Measurements from ENCODE around the gene CST9. TPM values are rescaled to one million over a fixed set of nuclear protein-coding genes. Genes with fewer than 3 reads are reported as not detected.

CST9 gene
- total RNA-seq, 6 experiments from 2014 or later = not detected

DNA sequence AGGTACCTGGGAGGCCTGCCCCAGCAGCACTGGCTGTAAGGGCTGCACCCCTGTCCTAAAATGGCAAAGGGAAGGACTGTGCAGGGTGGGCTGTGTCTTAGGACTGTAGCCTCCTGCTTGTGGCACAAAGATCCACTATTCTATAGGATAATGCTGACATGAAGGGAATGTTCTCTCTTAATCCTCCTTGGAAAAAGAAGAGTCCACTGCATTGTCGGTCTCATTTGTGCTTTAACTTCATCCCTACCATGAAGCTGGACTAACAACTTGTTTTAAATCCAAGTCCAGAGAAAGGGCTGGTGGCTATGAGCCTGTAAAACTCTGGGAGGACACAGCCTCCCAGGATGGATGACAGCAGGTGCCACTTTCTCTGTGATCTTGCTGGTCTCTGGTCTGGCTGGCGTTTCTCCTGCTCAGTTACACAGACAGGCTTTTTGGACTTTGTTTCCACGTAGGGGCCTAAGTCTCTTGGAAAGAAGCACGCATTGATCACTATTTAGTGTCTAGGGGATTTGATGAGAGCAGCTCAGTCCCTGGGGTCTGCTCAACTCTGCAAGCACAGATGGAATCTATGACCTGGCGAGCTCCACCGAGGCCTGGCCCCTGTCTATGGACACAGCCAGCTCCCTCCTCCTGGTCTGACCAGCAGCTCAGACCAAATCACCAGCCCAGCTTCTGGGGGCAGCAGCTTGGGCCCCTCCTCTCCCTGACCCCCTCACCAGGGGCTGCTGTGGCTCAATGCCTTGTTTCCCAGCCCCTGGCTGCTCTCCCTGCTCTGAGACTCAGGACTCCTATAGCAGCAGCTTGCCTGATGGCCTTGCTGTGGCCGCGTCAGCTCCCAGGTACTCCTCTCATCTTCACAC is 27.2 kb upstream of the CST9 start:
- peaks cover 17% of the 10 kb centered on the region for H3K36me3 Mint-ChIP-seq (ENCODE audit: low read depth)
- peaks cover 35% of the 10 kb centered on the region for H3K4me1 Mint-ChIP-seq (ENCODE audit: low read depth)
- DNase-seq = no peak
- TF ChIP-seq, protein P1, sequence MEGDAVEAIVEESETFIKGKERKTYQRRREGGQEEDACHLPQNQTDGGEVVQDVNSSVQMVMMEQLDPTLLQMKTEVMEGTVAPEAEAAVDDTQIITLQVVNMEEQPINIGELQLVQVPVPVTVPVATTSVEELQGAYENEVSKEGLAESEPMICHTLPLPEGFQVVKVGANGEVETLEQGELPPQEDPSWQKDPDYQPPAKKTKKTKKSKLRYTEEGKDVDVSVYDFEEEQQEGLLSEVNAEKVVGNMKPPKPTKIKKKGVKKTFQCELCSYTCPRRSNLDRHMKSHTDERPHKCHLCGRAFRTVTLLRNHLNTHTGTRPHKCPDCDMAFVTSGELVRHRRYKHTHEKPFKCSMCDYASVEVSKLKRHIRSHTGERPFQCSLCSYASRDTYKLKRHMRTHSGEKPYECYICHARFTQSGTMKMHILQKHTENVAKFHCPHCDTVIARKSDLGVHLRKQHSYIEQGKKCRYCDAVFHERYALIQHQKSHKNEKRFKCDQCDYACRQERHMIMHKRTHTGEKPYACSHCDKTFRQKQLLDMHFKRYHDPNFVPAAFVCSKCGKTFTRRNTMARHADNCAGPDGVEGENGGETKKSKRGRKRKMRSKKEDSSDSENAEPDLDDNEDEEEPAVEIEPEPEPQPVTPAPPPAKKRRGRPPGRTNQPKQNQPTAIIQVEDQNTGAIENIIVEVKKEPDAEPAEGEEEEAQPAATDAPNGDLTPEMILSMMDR (IDR thresholded peaks at IDR 0.05) = no peak
- no peak overlapping the region for H3K27ac Mint-ChIP-seq
- no peaks in the 10 kb centered on the region for H3K9me3 Mint-ChIP-seq
- no peak overlapping the region for H3K4me3 Mint-ChIP-seq
- no peaks in the 10 kb centered on the region for H3K27me3 Mint-ChIP-seq (ENCODE audit: insufficient read depth)

DNA sequence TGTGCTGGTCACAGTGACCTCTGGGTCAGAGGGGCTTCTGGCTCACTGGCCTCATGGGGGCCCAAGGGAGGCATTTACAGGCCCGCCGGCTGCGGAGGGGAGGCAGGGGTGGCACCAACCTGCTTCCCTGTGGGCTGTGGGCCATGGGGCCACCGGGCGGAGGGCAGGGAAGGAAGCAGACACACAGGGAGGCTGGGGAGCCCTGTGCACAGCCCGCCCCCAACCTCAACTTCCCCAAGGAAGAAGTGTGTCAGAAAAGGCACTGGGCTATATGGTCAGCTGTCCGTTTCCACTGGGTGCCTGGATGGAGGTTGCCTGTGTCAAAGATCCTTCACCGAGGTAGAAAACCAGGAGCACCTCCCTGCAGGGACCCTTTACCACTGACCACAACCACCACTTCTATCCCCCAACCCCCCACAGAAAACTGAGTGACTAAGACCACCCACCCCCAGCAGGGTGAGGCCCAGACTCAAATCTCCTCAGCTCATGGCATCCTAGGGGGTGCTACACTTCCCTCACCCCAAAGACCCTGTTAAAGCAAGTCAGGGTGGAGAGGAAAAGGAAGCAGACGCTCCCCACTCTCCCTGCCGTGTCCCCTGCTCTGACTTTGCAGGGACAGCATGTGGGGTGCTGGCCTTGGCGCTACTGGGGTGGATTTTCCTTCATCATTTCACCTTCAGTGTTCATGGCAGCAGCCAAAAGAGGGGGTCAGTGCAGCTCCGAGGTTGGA is 26.4 kb upstream of the CST9 start:
- H3K36me3 Mint-ChIP-seq (ENCODE audit: low read depth) = peaks cover 17% of the 10 kb centered on the region
- no peaks in the 10 kb centered on the region for H3K27me3 Mint-ChIP-seq (ENCODE audit: insufficient read depth)
- no peak overlapping the region for H3K4me3 Mint-ChIP-seq
- no peak for DNase-seq
- TF ChIP-seq, protein P1 (IDR thresholded peaks at IDR 0.05) = no peak
- no peak overlapping the region for H3K27ac Mint-ChIP-seq
- peaks cover 35% of the 10 kb centered on the region for H3K4me1 Mint-ChIP-seq (ENCODE audit: low read depth)
- no peaks in the 10 kb centered on the region for H3K9me3 Mint-ChIP-seq

DNA sequence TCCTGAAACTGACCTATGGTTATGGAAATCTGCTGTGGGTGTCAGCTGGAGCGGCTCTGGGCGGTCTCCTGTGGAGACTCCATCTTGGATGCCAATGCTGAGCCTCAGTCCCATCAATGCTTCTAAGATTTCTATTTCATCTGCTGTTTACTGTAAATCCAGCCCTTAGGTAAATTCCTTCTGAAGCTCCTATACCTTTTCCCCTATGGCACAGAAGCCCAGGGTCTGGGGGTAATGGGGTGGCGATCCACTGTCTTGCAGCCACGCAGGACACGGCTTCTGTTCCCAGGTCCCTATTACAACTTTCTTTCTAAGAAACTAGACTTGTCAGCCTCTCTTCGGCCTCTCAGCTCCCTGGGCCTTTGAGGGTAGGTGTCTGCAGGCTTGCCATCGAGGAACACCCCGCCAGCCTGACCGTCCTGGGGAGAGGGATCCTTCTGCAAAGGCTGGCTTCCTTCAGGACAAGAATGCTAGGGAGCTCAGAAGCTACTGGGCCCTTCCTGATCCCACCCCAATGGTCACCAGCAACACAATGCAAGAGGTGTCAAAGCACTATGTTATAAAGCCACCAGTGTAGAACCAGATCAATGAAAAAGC is 25.6 kb upstream of the CST9 start:
- Mint-ChIP-seq H3K4me1 (ENCODE audit: low read depth) (peaks cover 33% of the 10 kb centered on the region), H3K27ac (no peak overlapping the region), H3K36me3 (ENCODE audit: low read depth) (peaks cover 17% of the 10 kb centered on the region), H3K4me3 (no peak overlapping the region), H3K27me3 (ENCODE audit: insufficient read depth) (no peaks in the 10 kb centered on the region), H3K9me3 (no peaks in the 10 kb centered on the region)
- TF ChIP-seq, protein P1 (IDR thresholded peaks at IDR 0.05) = no peak
- DNase-seq = no peak

DNA sequence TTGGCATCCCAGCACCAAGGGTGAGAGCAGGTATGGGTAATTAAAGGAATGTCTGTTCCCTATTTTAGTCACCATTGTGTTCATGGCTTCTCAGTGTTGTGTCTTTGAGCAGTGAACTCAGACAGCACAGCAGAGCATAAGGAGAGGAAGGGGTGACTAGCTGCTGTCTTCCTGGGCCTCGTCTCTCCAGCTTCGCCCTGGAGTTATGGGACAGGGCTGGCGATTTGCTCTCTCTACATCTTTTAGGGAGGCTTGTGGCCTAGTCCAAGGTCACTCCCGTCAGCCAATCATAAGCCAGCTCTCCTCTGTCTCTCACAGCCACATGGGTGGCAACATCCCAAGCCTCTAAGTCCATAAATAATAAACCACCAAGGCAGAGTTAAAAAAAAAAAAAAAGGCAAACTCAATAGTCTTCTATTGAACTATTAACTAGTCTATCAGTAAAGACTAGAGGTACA is 24.7 kb upstream of the CST9 start:
- Mint-ChIP-seq H3K27ac (no peak overlapping the region), H3K36me3 (ENCODE audit: low read depth) (peaks cover 17% of the 10 kb centered on the region), H3K27me3 (ENCODE audit: insufficient read depth) (no peaks in the 10 kb centered on the region; the same call in 1 of the 2 replicates), H3K4me1 (ENCODE audit: low read depth) (peaks cover 29% of the 10 kb centered on the region), H3K9me3 (no peaks in the 10 kb centered on the region), H3K4me3 (no peak overlapping the region)
- TF ChIP-seq, protein P1 (IDR thresholded peaks at IDR 0.05) = no peak
- DNase-seq = no peak

DNA sequence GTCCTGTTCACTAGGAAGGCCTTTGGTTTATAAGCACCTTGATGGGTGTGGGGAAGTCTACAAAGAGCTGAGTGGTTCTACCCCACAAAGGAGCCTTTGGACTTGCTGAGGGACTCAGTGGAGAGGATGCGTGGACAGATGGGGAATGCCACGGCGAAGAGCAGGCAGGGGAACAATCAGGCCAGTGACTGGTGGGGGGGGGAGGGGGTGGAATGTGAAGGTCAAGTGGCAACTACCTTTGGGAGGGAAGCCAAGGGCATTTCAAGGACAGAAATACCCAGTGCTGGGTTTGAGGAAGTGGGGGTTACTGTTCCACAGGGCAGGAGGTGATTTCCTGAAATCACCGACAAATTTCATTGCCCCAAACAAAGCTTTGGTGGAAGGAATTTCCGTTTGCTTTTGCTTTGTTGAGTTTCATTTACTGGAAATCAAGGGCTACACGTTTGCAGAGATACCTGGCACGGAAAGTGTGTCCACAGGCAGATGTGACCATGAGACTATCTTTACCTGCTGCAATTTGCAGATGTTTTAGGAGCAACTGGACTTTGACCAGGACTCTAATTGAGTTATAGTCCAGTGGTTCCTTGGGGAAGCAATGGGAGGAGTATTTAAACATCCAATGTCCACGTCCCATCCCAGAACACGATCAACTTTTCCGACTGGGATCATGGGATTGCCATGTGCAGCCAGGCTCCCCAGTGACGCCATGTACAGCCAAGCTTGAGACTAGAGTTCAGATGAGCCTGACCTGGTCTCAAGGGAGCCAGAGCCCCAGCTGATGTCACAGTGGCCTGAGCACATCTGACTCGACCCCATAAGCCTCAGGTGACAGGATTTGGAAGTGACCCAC is 24.1 kb upstream of the CST9 start:
- Mint-ChIP-seq H3K36me3 (ENCODE audit: low read depth) (peaks cover 10% of the 10 kb centered on the region), H3K4me3 (no peak overlapping the region), H3K4me1 (ENCODE audit: low read depth) (peaks cover 28% of the 10 kb centered on the region), H3K27ac (no peak overlapping the region), H3K9me3 (no peaks in the 10 kb centered on the region), H3K27me3 (ENCODE audit: insufficient read depth) (peaks cover 1% of the 10 kb centered on the region; the same call in 1 of the 2 replicates)
- no peak for DNase-seq
- TF ChIP-seq, protein P1 (IDR thresholded peaks at IDR 0.05) = no peak

Measured in HFFc6 (cell line).